ENCODE results near the gene UBTF.

Gene UBTF

DNA sequence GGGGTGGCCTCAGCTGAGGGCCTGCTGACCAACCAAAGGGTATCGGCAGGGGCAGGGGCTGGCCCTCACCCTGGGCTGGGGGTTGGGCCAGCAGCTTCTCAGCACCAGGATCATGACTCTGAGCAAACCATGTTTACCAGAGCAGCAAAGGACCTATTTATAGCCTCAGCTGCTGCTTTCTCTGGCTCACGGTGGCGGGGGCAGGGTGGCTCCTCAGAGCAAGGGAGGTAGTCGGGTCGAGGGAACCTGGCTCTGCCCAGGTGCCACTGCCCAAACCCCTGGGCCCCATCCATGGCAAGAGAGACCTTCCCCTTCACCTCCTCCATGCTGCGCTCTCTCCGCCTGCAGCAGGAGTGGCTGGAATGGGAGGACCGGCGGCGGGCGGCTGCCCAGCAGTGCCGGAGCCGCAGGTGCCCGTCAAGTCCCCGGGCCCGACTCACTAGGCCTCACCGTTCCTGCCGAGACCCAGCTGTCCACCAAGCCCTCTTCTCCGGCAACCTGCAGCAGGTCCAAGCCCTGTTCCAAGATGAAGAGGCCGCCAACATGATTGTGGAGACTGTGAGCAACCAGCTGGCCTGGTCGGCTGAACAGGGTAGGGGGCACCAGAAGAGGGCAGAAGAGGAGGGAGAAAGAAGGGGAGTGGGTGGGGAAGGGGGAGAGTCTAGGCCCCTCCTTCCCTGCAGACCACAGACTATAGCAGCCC lies 48.8 kb downstream of the UBTF start, which contains the start of gene ASB16:
TSS of gene ASB16 (plus strand) at position 206 of the 703 bp plus-strand sequence. CDS start at position 292, 86 bp downstream.
- peak; percentile 75 for DNase-seq
- H3K9me3 ChIP-seq (ENCODE audit: severe bottlenecking) = no peaks in the 10 kb centered on the region
- H3K4me3 ChIP-seq (ENCODE audit: low read depth, low read length) = peak within 1 kb of the TSS; percentile 19
- peak within 1 kb of the TSS; percentile 76 for H3K27ac ChIP-seq
- H3K27me3 ChIP-seq (ENCODE audit: insufficient read depth, low read depth, severe bottlenecking) = no peaks in the 10 kb centered on the region
- TF ChIP-seq, protein P1, sequence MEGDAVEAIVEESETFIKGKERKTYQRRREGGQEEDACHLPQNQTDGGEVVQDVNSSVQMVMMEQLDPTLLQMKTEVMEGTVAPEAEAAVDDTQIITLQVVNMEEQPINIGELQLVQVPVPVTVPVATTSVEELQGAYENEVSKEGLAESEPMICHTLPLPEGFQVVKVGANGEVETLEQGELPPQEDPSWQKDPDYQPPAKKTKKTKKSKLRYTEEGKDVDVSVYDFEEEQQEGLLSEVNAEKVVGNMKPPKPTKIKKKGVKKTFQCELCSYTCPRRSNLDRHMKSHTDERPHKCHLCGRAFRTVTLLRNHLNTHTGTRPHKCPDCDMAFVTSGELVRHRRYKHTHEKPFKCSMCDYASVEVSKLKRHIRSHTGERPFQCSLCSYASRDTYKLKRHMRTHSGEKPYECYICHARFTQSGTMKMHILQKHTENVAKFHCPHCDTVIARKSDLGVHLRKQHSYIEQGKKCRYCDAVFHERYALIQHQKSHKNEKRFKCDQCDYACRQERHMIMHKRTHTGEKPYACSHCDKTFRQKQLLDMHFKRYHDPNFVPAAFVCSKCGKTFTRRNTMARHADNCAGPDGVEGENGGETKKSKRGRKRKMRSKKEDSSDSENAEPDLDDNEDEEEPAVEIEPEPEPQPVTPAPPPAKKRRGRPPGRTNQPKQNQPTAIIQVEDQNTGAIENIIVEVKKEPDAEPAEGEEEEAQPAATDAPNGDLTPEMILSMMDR (IDR thresholded peaks at IDR 0.05; ENCODE audit: low read depth, low read length) = peak; percentile 34
- peaks cover 10% of the 10 kb centered on the region for H3K36me3 ChIP-seq

DNA sequence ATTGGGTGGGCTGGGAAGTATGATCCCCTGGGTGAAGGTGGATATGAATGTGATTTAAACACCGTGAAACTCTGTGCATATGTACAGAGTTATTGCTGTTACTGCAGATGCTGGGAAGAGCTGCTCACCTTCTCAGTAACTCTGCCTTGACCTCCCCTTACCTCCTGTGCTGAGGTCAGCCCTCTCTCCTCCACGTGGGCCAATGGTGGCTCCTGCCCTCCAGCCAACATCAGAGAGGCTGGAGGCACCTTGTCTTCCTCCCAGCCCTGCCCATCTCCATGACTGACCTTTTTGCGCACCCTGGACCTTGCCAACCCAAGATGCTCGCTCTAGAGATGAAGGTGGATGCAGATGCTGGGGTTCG lies 49.4 kb downstream of the UBTF start:
- no peaks in the 10 kb centered on the region for H3K9me3 ChIP-seq (ENCODE audit: severe bottlenecking)
- H3K4me3 ChIP-seq (ENCODE audit: low read depth, low read length) = no peak overlapping the region
- TF ChIP-seq, protein P1 (IDR thresholded peaks at IDR 0.05; ENCODE audit: low read depth, low read length) = no peak
- H3K27ac ChIP-seq = peak overlapping the region; percentile 76
- no peak for DNase-seq
- no peaks in the 10 kb centered on the region for H3K27me3 ChIP-seq (ENCODE audit: insufficient read depth, low read depth, severe bottlenecking)
- H3K36me3 ChIP-seq = peaks cover 9% of the 10 kb centered on the region

DNA sequence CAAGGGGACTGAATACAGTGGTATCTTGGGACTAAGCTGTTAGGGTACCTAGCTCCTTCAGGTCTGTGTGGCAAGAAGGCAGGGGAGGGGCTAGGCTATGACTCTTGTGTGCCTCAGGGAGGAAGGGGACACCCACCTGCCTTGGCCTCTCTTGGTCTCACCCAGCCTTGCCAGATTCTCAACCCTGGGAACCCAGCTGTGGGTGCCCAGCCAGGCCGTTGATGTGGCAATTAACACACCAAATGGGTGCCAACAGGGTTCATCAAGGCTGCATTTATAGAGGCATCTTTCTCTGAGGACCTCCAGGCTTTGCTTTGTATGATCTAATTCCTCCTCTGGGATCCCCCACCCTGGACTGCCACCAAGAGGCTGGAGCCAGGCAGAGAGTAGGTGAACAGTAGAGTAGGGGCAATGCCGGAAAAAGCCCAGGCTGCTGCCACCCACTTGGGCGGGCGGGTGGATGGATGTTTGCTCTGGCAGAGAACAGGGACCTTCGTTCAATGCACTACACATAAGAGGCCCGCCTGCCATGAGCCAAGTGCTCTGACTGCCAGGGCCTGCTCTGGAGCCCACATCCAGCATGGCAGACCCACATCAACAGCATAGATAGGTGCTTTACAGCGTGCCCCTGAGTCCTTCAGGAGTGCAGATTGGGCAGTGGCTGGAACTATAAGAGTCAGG lies 52.2 kb downstream of the UBTF start:
- Histone ChIP-seq H3K27ac (no peak overlapping the region; the same call in 1 of the 2 replicates), H3K27me3 (ENCODE audit: insufficient read depth, low read depth, severe bottlenecking) (no peaks in the 10 kb centered on the region), H3K36me3 (peaks cover 4% of the 10 kb centered on the region; the same call in 1 of the 2 replicates), H3K4me3 (ENCODE audit: low read depth, low read length) (no peak overlapping the region), H3K9me3 (ENCODE audit: severe bottlenecking) (no peaks in the 10 kb centered on the region)
- no peak for DNase-seq
- TF ChIP-seq, protein P1 (IDR thresholded peaks at IDR 0.05; ENCODE audit: low read depth, low read length) = 0 out of 2 replicates have a peak, but pooled peaks have one; percentile 6

DNA sequence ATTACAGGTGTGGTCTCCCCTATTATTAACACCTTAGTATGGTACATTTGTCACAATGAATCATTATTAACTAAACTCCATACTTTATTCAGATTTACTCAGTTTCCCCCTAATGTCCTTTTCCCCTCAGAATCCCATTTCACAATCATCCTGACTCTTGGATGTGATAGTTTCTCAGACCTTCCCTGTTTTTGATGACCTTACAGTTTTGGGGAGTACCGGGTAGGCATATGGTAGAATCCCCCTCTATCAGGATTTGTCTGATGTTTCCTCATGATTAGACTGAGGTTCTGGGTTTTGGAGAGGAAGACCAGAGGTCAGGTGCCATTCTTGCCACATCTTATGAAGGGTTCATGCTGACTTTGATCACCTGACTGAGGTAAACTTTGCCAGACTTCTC lies 55.0 kb downstream of the UBTF start:
- Histone ChIP-seq H3K36me3 (peaks cover 16% of the 10 kb centered on the region), H3K27me3 (ENCODE audit: insufficient read depth, low read depth, severe bottlenecking) (no peaks in the 10 kb centered on the region), H3K4me3 (ENCODE audit: low read depth, low read length) (no peak overlapping the region), H3K9me3 (ENCODE audit: severe bottlenecking) (no peaks in the 10 kb centered on the region), H3K27ac (no peak overlapping the region)
- TF ChIP-seq, protein P1 (IDR thresholded peaks at IDR 0.05; ENCODE audit: low read depth, low read length) = no peak
- no peak for DNase-seq

DNA sequence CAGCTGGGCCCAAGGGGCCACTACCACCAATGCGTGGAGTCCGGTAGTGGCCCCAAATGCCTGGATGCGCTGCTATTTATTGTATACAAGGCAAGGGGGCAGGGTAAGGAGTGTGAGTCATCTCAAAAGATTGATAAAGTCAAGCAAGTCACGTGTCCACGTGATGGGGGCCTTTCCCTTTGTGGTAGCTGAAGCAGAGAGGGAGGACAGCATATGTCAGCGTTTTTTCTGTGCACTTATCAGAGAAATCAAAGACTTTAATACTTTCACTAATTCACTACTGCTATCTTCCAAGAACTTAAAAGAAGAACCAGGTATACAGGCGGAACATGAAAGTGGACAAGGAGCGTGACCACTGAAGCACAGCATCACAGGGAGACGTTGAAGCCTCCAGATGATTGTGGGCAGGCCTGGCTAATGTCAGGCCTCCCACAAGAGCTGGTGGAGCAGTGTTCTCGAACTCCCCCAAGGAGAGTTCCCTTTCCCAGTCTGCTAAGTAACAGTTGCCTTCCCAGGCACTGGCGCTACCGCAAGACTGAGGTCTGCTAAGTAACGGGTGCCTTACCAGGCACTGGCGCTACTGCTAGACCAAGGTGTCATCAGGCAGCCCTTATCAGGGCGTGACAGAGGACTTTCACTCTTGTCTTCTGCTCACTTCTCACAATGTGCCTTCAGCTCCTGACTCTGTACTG lies 59.8 kb downstream of the UBTF start:
- Histone ChIP-seq H3K9me3 (ENCODE audit: severe bottlenecking) (no peaks in the 10 kb centered on the region), H3K27me3 (ENCODE audit: insufficient read depth, low read depth, severe bottlenecking) (no peaks in the 10 kb centered on the region), H3K4me3 (ENCODE audit: low read depth, low read length) (no peak overlapping the region), H3K36me3 (peaks cover 44% of the 10 kb centered on the region), H3K27ac (no peak overlapping the region)
- no peak for DNase-seq
- TF ChIP-seq, protein P1 (IDR thresholded peaks at IDR 0.05; ENCODE audit: low read depth, low read length) = no peak
